ENCODE results near the gene ENPP3. TPM values are rescaled to one million over a fixed set of nuclear protein-coding genes. Genes with fewer than 3 reads are reported as not detected.

The ENPP3 gene
- total RNA-seq, 1 donor from 2014 or later: 1.9 TPM

DNA sequence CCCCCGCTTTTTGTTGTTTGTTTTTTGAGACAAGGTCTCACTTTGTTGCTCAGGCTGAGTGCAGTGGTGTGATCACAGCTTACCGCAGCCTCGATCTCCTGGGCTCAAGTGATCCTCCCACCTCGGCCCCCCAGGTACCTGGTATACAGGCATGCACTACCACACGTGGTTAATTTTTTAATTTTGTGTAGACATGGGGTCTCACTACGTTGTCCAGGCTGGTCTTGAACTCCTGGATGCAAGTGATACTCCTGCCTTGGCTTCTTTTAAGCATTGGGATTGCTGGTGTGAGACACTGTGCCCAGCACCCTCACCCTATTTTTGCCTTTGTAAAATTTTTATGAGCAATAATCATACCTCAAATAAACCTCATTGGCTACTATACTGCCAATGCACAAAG lies 5.5 kb downstream of the ENPP3 start:
- no peak for DNase-seq (ENCODE audit: low spot score)
- ATAC-seq: no peak

- ATAC-seq: no peak
- no peak for DNase-seq (ENCODE audit: low spot score)
Observed at GRCh38 chr6:131642987-131643611, 6.0 kb downstream of the ENPP3 start.

DNA sequence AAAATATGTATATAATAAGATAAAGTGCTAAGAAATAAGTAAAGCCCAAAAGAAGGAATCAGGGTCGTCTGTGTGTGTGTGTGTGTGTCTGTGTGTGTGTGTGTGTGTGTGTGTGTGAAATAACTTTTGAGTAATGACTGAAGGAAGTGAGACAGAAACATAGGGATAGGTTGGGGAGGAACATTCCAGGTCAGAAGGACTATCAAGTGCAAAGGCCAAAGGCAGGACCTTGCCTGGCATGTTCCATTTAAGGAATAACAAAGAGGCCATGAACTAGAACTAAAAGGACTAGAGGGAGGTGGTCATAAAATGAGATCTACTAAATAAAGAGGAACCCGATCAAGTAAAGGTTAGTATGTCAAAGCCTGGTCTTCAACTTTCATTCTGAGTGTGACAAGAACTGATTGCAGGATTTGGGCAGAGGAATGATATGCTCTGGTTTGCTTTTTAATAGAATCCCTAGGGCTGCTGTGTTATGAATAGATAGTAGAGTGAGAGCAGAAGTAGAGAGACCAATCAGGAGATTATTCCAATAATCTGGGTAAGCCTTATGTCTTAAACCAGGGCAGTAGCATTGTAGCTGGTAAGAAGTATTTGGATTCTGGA lies 6.9 kb downstream of the ENPP3 start:
- ATAC-seq: peak; percentile 27
- no peak for DNase-seq (ENCODE audit: low spot score)

GRCh38 chr6:131644921-131645320 lies 7.8 kb downstream of the ENPP3 start:
- ATAC-seq: peak; percentile 76
- no peak for DNase-seq (ENCODE audit: low spot score)

GRCh38 chr6:131645846-131646245 lies 8.7 kb downstream of the ENPP3 start:
- no peak for ATAC-seq
- no peak for DNase-seq (ENCODE audit: low spot score)

- DNase-seq (ENCODE audit: low spot score) (no peak), ATAC-seq (no peak)
Observed at GRCh38 chr6:131646249-131646670, 9.2 kb downstream of the ENPP3 start.

GRCh38 chr6:131651782-131652181 lies 14.7 kb downstream of the ENPP3 start:
- peak; percentile 94 for ATAC-seq
- DNase-seq (ENCODE audit: low spot score): no peak

DNA sequence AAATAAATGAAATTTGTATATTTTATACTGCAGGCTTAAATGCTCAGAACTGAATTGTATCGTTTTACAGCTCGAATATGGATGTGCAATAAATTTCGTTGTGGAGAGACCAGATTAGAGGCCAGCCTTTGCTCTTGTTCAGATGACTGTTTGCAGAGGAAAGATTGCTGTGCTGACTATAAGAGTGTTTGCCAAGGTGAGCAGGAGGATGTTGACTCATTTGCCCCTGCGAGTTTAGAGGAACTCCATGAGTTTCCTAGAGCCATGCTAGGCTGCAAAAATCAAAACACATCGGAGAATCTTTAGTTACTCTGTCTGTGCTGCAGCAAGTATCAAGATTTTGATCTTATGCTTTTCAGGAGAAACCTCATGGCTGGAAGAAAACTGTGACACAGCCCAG lies 15.4 kb downstream of the ENPP3 start:
- DNase-seq (ENCODE audit: low spot score) (no peak), ATAC-seq (no peak)

GRCh38 chr6:131654326-131654725 lies 17.2 kb downstream of the ENPP3 start:
- DNase-seq (ENCODE audit: low spot score): no peak
- ATAC-seq: no peak

DNA sequence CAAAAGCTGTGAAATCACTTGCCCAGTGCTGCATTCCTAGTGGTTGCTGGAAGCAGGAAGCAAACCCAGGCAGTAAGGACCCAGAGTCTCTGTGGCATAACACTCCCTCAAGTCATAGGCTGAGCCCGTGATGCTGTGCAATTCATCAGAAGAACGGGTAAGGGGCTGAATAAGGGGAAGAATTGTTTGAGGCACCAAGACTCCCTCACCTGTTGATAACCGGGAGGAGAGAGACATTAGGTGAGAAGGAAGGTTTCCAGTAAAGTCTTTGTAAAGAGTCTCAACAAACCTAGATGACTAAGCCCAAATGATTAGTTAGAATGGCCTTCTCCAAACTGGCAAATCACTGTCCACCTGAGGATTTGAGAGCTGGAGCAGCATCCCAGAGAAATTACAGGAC lies 18.3 kb downstream of the ENPP3 start:
- DNase-seq (ENCODE audit: low spot score): no peak
- no peak for ATAC-seq

- DNase-seq (ENCODE audit: low spot score) (no peak), ATAC-seq (no peak)
Observed at GRCh38 chr6:131655951-131656350, 18.8 kb downstream of the ENPP3 start.

DNA sequence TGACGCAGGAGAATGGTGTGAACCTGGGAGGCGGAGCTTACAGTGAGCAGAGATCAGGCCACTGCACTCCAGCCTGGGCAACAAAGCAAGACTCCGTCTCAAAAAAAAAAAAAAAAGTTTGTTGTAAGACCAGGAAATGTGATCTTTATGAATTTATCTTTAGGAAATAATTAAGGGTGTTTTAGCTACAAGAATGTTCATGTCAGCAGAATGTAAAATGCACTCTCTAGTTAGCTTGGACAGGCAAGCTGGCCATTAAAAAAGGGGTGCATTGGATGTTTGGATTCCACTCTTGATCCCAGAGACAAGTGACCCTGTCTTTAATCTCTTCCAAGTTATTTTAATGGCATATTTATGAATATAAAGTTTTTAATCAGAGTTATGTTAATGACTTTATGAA lies 19.6 kb downstream of the ENPP3 start:
- no peak for ATAC-seq

GRCh38 chr6:131657222-131657621 lies 20.1 kb downstream of the ENPP3 start:
- ATAC-seq: no peak

More for the DNA sequence above, 19.6 kb downstream of the ENPP3 start:
- DNase-seq (ENCODE audit: low spot score): no peak

GRCh38 chr6:131657630-131658111 lies 20.6 kb downstream of the ENPP3 start:
- ATAC-seq: no peak
- DNase-seq (ENCODE audit: low spot score): no peak

More at GRCh38 chr6:131657222-131657621, 20.1 kb downstream of the ENPP3 start:
- no peak for DNase-seq (ENCODE audit: low spot score)

GRCh38 chr6:131658287-131658686 lies 21.2 kb downstream of the ENPP3 start:
- ATAC-seq: no peak
- no peak for DNase-seq (ENCODE audit: low spot score)

GRCh38 chr6:131660195-131660594 lies 23.1 kb downstream of the ENPP3 start:
- ATAC-seq (no peak), DNase-seq (ENCODE audit: low spot score) (no peak)

- DNase-seq (ENCODE audit: low spot score): no peak
- no peak for ATAC-seq
Observed at GRCh38 chr6:131663578-131664165, 26.6 kb downstream of the ENPP3 start.

DNA sequence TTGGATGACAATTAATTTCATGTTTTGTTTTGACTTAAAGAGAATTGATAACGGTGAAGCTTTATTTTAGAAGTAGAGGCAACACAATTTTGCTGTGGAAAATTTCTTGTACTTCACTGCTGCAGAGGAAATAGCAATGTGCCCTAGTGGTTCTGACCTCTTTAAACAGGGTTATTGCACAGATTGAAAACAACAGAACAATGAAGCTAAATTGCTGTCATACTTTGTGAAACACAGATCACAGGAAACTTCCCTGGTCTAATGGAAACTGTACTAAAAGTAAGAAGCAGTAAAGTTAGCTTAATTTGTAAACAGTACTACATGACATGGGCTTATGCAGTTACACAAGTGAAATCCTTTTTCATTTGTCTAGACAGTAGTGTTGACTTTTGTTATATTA lies 32.8 kb downstream of the ENPP3 start:
- no peak for DNase-seq (ENCODE audit: low spot score)
- no peak for ATAC-seq

GRCh38 chr6:131673184-131673583 lies 36.1 kb downstream of the ENPP3 start:
- ATAC-seq (no peak), DNase-seq (ENCODE audit: low spot score) (no peak)

DNA sequence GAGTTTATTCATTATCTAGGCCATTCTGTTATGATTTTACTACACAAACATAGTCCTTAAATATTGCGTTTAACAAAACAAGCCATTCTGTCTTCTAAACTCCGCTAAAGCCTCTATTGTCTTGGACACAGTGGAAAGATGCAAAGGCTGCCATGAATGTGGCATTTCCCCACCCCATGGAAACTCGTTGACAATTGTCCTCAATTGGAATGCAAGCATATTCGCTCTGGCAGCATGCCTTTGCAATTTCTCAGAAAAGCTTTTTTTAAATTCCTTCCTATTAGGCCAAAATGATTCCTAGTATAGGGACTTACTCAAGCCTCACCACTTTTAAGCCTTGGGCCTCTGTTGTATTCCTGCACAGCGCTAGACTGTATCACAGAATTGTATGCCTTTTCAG lies 41.3 kb downstream of the ENPP3 start:
- ATAC-seq: no peak
- DNase-seq (ENCODE audit: low spot score): no peak

DNA sequence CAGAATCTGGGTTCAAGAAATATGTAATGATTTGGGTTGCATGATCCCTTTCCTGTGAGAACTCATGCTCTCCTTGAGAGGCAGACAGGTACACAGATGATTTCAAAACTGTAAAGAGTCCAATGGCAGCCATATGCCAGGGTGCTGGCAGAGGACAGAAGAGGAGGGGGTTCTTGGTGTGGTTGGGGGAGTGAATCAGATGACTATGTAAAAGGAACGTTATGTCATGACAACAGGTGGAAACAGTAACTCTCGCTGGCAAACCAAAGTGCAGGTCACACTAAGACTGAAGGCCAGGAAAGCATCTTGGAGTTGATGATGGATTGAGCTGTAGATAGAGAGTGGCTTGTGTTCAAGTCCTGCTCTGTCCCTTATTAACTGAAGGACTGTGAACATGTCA lies 43.8 kb downstream of the ENPP3 start:
- ATAC-seq (no peak), DNase-seq (ENCODE audit: low spot score) (no peak)

- DNase-seq (ENCODE audit: low spot score): no peak
- no peak for ATAC-seq
Observed at GRCh38 chr6:131681585-131681984, 44.5 kb downstream of the ENPP3 start.
